ENCODE measurements around the gene ZNF487.
"Not testable (repeated sequence)": the region's sequence is repeated elsewhere in the genome, so short reads cannot be mapped to it uniquely, and the experiment has no call there.

Gene ZNF487

DNA sequence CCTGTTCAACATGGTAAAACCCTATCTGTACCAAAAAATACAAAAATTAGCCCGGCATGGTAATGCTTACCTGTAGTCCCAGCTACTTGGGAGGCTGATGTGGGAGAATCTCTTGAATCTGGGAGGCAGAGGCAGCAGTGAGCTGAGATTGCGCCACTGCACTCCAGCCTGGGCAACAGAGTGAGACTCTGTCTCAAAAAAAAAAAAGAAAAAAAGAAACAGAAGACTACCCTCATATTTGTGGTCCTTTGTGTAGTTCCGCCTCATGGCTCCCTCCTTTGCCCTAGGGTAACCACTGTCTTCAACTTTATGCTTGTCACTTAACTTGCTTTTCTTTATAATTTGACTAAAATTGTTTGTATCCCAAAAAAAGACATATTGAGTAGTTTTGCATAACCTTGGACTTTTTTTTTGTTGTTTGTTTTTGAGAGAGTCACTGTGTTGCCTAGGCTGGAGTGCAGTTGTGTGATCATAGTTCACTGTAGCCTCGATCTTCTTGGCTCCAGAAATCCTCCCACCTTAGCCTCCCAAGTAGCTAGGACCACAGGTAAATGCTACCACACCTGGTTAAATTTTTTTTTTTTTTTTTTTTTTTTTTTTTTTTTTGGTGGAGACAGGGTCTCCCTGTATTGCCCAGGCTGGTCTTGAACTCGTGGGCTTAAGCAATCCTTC, 3.7 kb downstream of the ZNF487 start:
- DNase-seq (ENCODE audit: low read depth) = no peak

DNA sequence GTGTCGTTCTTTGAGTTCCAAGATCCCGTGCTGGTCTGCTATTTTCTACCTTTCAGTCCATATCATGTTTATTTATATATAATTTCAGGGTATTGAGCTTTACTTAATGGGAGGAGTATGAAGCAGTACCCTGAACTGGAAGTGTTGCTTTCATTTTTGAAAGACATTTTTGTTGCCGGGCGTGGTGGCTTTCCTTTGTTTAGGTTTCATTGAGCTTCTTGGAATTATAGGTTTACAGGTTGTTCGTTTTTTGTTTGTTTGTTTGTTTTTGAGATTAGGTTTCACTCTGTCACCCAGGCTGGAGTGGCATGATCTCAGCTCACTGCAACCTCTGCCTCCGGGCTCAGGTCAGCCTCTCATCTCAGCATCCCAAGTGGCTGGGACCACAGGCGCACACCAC, 7.4 kb downstream of the ZNF487 start:
- DNase-seq (ENCODE audit: low read depth) = no peak

DNA sequence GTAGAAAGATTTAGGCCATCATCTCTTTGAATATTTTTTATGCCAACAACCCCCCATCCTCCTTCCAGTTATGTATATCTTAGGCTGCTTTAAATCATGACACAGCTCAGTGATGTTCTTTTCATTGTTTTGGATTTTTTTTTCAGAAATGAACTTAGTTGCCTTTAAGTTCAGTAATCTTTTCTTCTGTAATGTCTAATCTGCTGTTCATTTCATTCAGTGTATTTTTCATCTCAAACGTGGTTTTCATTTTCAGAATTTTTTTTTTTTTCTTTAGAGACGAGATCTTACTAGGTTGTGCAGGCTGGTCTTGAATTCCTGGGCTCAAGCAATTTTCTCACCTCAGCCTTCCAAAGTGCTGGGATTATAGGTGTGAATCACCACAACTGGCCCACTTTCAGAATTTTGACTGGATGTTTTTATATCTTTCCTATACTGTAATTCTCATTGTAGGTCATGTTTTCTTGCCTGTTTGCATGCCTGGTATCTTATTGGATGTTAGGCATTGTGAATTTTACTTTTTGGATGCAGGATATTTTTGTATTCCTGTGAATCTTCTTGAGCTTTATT, 8.1 kb downstream of the ZNF487 start:
- no peak for DNase-seq (ENCODE audit: low read depth)

DNA sequence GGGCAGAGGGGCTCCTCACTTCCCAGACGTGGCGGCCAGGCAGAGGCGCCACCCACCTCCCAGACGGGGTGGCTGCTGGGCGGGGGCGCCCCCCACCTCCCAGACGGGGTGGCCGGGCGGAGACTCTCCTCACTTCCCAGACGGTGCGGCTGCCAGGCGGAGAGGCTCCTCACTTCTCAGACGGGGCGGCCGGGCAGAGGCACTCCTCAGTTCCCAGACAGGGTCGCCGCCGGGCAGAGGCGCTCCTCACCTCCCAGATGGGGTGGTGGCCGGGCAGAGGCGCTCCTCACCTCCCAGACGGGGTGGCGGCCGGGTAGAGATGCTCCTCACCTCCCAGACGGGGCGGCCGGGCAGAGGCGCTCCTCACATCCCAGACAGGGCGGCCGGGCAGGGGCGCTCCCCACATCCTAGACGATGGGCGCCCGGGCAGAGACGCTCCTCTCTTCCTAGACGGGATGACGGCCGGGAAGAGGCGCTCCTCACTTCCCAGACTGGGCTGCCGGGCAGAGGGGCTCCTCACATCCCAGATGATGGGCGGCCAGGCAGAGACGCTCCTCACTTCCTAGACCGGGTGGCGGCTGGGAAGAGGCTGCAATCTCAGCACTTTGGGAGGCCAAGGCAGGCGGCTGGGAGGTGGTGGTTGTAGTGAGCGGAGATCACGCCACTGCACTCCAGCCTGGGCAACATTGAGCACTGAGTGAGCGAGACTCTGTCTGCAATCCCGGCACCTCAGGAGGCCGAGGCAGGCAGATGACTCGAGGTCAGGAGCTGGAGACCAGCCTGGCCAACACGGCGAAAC, 9.5 kb downstream of the ZNF487 start:
- not testable (repeated sequence) for DNase-seq (ENCODE audit: low read depth)

DNA sequence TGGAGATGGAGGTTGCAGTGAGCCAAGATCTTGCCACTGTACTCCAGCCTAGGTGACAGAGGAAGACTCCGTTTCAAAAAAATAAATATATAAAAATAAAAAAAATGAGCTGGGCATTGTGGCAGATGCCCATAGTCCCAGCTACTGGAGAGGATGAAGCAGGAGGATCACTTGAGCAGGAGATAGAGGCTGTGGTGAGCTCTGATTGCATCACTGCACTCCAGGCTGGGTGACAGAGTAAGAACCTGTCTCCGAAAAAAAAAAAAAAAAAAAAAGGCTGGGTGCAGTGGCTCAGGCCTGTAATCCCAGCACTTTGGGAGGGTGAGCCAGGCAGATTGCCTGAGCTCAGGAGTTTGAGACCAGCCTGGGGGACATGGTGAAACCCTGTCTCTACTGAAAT, 11.8 kb downstream of the ZNF487 start:
- no peak for DNase-seq (ENCODE audit: low read depth)

DNA sequence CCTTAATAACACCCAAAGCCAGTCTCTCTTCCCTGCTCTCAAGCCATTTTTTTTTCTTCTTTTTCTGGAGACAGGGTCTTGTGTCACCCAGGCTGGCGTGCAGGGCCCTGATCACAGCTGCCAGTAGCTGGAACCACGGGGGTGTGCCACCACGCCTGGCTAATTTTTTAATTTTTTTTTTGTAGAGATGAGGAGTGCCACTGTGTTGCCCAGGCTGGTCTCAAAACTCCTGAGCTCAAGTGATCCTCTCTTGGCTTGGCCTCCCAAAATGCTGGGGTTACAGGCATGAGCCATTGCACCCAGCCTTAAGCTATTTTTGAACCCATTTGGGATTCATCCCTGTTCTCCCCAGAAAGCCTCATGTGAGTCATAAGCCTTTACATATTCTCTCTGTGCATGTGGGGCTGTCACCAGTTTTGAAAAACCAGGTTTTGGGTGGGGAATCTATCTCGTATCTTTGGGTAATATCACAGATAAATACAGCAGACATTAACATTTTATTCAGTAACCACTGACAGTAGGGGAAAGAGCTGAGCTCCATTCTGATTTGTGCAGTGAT, 15.5 kb downstream of the ZNF487 start:
- no peak for DNase-seq (ENCODE audit: low read depth)

DNA sequence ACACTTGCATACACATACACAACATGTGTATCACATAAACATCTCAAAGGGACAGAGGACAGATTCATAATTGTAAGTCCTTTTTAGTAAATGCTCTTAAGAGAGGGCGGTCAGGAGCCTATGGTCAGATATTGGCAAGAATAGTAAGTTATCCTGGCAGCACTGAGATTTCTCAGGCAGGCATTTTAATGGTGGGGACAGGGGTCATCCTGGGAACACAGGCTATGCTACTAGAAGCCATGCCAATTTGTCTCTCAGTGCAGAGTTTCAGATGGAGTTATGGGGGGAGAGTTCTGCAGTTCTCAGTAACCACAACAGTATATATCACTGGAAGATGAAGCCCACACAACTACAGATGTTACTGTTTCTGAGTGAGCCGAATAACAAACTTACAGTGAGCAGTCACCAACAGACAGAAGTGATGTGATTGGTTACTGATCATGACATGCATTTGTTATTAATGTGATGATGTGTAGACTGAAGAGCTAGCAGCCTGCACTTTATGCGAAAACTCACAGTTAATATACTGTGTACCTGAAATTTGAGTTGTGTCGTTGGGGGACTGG, 16.4 kb downstream of the ZNF487 start:
- DNase-seq (ENCODE audit: low read depth) = no peak

DNA sequence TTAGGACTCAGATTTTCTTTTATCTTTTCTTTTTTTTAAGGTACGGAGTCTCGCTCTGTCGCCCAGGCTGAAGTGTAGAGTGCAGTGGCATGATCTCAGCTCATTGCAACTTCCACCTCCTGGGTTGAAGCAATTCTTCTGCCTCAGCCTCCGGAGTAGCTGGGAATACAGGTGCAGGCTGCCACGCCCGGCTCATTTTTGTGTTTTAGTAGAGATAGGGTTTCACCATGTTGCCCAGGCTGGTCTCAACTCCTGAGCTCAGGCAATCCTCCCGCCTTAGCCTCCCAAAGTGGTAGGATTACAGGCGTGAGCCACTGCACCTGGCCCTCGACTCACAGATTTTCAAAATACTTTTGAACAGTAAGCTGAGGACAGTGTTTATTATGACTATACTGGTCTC, 17.1 kb downstream of the ZNF487 start:
- DNase-seq (ENCODE audit: low read depth) = not testable (repeated sequence)

DNA sequence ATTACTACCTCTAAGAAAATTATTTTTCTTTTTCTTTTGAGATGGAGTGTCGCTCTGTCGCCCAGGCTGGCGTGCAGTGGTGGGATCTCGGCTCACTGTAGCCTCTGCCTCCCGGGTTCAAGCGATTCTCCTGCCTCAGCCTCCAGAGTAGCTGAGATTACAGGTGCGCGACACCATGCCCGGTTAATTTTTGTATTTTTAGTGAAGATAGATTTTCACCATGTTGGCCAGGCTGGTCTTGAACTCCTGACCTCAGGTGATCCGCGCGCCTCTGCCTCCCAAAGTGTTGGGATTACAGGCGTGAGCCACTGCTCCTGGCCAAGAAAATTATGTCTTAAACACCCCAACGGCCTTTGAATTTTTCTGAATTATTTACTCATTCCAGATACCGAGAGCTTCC, 19.6 kb downstream of the ZNF487 start:
- not testable (repeated sequence) for DNase-seq (ENCODE audit: low read depth)

DNA sequence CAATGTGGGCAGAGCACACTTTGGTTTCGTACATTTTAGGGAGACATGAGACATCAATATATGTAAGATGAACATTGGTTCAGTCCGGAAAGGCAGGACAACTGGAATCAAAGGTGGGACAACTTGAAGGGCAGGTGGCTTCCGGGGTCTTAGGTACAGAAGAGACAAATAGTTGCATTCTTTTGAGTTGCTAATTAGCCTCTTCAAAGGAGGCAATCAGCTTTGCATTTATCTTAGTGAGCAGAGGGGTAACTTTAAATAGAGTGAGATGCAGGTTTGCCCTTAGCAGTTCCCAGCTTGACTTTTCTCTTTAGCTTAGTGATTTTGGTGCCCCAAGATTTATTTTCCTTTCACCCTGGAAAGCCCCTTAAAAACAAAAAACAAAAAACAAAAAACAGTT, 21.3 kb downstream of the ZNF487 start:
- DNase-seq (ENCODE audit: low read depth) = no peak

DNA sequence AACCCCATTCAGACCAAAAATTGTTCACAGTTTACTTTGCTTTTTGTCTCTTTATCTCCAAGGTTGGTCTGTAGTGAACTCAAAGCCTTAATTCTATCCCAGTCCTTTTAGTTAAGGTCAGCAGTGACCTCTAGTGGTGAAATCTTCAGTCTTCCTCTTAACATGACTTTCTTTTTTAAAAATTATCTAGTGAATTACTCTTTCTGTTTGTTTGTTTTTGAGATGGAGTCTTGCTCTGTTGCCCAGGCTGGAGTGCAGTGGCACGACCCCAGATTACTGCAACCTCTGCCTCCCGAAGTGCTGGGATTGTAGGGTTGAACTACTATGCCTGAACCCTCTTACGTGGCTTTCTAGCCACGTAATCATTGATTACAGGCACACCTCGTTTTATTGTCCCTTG, 25.0 kb downstream of the ZNF487 start:
- peak; percentile 40 for DNase-seq (ENCODE audit: low read depth)

DNA sequence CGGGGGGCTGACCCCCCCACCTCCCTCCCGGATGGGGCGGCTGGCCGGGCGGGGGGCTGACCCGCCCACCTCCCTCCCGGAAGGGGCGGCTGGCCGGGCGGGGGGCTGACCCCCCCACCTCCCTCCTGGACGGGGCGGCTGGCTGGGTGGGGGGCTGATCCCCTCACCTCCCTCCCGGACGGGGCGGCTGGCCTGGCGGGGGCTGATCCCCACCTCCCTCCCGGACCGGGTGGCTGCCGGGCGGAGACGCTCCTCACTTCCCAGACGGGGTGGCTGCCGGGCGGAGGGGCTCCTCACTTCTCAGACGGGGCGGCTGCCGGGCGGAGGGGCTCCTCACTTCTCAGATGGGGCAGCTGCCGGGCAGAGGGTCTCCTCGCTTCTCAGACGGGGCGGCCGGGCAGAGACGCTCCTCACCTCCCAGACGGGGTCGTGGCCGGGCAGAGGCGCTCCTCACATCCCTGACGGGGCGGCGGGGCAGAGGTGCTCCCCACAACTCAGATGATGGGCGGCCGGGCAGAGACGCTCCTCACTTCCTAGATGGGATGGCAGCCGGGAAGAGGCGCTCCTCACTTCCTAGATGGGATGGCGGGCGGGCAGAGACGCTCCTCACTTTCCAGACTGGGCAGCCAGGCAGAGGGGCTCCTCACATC, 28.3 kb downstream of the ZNF487 start:
- not testable (repeated sequence) for DNase-seq (ENCODE audit: low read depth)

DNA sequence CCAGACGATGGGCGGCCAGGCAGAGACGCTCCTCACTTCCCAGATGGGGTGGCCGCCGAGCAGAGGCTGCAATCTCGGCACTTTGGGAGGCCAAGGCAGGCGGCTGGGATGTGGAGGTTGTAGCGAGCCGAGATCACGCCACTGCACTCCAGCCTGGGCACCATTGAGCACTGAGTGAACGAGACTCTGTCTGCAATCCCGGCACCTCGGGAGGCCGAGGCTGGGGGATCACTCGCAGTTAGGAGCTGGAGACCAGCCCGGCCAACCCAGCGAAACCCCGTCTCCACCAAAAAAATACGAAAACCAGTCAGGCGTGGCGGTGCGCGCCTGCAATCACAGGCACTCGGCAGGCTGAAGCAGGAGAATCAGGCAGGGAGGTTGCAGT, 28.8 kb downstream of the ZNF487 start:
- DNase-seq (ENCODE audit: low read depth) = not testable (repeated sequence)

DNA sequence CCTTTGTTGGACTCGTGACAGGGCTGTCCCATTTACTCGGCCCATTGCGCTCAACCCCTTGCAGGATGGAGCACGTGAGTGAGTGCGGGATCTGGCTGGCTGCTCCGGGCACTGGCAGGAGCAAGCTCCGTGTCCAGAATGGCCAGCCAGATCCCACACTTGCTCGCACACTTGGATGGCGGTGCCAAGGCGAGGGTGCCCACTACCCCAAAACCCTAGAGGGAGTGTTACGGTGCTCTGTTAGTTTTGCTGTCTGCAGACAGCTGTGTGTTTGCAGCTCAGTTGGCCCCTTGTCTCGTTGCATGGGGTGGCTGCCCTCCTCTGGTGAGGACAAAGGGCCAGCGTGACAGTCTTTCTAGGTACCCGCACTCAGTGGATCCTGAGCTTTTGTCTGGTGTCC, 34.2 kb downstream of the ZNF487 start:
- DNase-seq (ENCODE audit: low read depth) = no peak

DNA sequence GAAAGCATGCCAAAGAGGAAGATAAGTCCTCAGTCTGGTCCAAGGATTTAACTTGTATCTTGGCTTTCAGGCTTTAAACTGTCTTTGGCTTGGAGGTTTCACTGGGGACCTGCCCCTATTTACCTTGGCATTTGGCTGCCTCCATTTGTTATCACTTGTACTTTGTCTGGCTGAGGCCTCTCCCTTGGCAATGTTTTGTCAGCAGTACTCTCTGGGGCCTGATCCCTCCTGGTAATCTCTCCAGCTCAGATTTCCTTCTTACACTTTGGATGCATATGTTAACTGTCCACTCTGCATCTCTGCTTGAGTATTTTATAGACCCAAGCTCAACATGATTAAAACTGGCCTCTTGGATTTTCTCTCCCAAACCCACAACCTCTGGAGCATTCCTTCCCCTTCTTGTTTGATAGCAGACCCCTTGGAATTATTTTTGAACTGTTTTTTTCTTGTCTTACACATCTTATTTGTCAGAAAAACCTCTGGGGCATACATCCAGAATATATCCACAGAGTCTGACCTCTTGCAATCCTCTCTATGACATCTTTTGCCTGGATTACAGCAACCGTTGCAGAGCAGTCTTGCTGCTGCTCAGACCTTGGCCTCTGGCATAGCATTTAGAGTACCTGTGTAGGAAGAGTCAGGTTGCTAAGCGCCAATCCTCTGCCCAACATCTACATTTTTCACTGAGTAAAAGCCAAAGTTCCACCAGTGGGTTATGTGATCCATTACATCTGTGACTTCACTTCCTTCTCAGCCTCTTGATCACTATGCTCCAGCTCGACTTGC, 35.2 kb downstream of the ZNF487 start:
- DNase-seq (ENCODE audit: low read depth) = no peak

DNA sequence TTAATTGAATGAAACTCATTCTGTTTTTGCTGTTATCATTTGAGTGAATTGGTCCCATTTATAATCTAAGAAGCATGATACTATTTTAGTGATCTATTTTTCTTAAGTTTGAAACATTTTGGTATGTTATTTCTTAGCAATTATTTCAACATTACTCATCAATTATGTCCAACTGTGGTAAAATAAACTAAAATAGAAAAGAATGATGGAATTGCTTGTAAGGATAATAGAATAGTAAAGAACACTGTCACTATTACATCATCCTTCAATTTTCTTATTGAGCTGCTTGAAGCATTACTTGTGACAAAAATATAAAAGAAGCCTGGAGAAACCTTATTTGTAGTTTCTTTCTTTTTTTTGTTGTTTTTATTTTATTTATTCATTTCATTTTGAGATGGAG, 42.4 kb downstream of the ZNF487 start:
- DNase-seq (ENCODE audit: low read depth) = no peak

DNA sequence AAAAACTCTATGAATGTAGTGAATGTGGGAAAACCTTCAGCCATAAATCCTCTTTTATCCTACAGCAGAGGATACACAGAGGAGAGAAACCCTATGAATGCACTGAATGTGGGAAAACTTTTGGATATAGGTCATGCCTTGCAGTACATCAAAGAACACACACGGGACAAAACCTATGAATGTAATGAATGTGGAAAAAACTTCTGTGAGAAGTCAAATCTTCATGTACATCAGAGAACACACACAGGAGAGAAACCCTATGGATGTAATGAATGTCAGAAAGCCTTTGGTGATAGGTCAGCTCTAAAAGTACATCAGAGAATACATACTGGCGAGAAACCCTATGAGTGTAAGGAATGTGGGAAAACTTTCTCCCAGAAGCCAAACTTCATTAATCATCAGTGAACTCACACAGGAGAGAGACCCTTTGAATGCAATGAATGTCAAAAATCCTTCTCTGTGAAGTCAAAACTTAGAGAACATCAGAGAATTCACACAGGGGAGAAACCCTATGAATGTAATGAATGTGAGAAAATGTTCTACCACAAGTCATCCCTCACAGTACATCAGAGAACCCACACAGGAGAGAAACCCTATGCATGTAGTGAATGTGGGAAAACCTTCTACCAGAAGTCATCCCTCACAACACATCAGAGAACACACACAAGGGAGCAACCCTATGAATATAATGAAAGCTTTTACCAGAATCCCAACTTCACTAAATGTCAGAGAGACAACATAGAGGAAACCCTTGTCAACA, 45.6 kb downstream of the ZNF487 start:
- no peak for DNase-seq (ENCODE audit: low read depth)

DNA sequence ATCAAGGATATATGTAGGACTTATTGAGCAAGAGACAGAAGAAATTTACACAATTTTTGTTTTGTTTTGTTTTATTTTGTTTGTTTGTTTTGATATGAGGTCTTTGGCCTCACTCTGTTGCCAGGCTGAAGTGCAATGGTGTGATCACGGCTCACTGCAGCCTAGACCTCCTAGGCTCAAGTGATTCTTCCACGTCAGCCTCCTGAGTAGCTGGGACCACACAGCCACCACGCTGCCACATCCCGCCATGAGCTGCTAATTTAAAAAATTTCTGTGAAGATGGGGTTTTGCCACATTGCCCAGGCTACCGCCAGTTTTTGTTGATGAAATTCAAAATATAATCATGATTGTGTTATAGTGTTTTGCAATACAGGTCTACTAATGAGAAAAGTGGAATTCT, 54.9 kb downstream of the ZNF487 start:
- DNase-seq (ENCODE audit: low read depth) = no peak

DNA sequence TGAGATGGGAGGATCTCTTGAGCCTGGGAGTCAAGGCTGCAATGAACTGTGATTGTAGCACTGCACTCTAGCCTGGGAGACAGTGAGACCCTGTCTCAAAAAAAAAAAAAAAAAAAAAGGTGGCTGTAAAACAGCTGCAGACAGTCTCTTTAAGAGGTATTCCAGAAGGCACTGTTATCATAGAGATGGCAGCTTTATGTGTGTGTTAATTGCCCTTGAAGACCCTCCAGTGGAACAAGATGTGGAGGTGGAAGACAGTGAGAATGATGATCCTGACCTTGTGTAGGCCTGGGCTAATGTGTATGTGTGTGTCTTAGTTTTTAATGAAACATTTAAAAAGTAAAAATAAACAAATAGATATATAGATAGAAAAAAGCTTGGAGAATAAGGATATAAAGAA, 66.0 kb downstream of the ZNF487 start:
- DNase-seq (ENCODE audit: low read depth) = no peak

DNA sequence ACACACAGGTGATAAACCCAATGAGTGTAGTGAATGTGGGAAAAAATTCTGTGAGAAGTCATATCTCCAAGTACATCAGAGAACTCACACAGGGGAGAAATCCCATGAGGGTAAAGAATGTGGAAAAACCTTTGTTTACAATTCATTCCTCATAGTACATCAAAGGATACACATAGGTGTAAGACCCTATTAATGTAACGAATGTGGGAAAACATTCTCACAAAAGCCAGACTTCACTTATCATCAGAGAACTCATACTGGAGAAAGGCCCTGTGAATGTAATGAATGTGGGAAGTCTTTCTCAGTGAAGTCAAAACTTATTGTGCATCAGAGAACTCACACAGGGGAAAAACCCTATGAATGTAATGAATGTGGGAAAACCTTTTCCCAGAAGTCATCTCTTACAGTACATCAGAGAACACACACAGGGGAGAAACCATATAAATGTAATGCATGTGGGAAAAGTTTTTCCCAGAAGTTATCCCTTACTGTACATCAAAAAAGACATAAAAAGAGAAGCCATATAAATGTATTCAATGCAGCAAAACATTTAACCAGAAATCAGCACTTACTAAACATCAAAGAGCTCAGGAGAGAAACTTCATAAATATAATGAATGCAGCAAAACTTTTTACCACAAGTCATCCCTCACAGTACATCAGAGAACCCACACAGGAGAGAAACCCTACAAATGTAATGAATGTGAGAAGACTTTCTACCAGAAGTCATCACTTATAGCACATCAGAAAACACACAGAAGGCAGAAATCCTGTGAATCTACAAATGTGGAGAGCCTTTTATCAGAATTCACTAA, 87.7 kb downstream of the ZNF487 start:
- no peak for DNase-seq (ENCODE audit: low read depth)
